Hematopoietic multipotent progenitor cell treated with erythropoietin and hydrocortisone succinate and interleukin-3 and kit ligand, for 17 days (in vitro differentiated cells): ENCODE measurements around the gene USHBP1.
"Not testable (repeated sequence)": the region's sequence is repeated elsewhere in the genome, so short reads cannot be mapped to it uniquely, and the experiment has no call there.

ENCODE experiments used
- DNase-seq: peaks from one replicate; pipeline ENCODE4 v3.0.0-alpha.2; 2015; ENCODE audit warnings: low spot score

Gene USHBP1

GRCh38 chr19:17264641-17264979 is at the start of gene USHBP1:
Gene USHBP1, minus strand, starts transcription at chr19:17264745. Its CDS starts 446 bp downstream, at chr19:17264299.
- no peak for DNase-seq

- DNase-seq: peak; percentile 51
Observed at GRCh38 chr19:17314007-17314593, 49.6 kb upstream of the USHBP1 start.

- no peak for DNase-seq
Observed at GRCh38 chr19:17312189-17313113, 47.9 kb upstream of the USHBP1 start.

GRCh38 chr19:17311455-17312188 is 47.1 kb upstream of the USHBP1 start:
- DNase-seq: no peak

GRCh38 chr19:17309965-17310461 is 45.5 kb upstream of the USHBP1 start:
- peak; percentile 30 for DNase-seq

GRCh38 chr19:17309198-17309964 is 44.8 kb upstream of the USHBP1 start, which contains the start of gene DDA1:
Gene DDA1, plus strand, starts transcription at chr19:17309563. Its CDS starts 92 bp downstream, at chr19:17309655.
- peak; percentile 100 for DNase-seq

GRCh38 chr19:17307876-17308377 is 43.4 kb upstream of the USHBP1 start:
- DNase-seq: no peak

GRCh38 chr19:17306285-17306714 is 41.8 kb upstream of the USHBP1 start:
- DNase-seq: no peak

- peak; percentile 99 for DNase-seq
Observed at GRCh38 chr19:17305517-17306284, 41.2 kb upstream of the USHBP1 start, which contains the start of gene MRPL34. Gene MRPL34, plus strand, starts transcription at chr19:17305872. Its CDS starts 21 bp downstream, at chr19:17305893.

GRCh38 chr19:17305216-17305516 is 40.6 kb upstream of the USHBP1 start:
- DNase-seq: no peak

GRCh38 chr19:17304386-17305215 is 40.1 kb upstream of the USHBP1 start:
- no peak for DNase-seq

GRCh38 chr19:17303940-17304267 is 39.4 kb upstream of the USHBP1 start:
- no peak for DNase-seq

GRCh38 chr19:17303167-17303939 is 38.8 kb upstream of the USHBP1 start, which contains the start of gene ABHD8:
Gene ABHD8, minus strand, starts transcription at chr19:17303425. Its CDS starts 1,809 bp downstream, at chr19:17301616.
- peak; percentile 92 for DNase-seq

- no peak for DNase-seq
Observed at GRCh38 chr19:17302391-17303166, 38.0 kb upstream of the USHBP1 start.

- DNase-seq: no peak
Observed at GRCh38 chr19:17300992-17301619, 36.6 kb upstream of the USHBP1 start.

GRCh38 chr19:17296976-17297375 is 32.4 kb upstream of the USHBP1 start:
- DNase-seq: no peak

GRCh38 chr19:17296273-17296672 is 31.7 kb upstream of the USHBP1 start:
- DNase-seq: no peak

GRCh38 chr19:17295551-17295950 is 31.0 kb upstream of the USHBP1 start:
- DNase-seq: not testable (repeated sequence)
